GM23248 (cell line): Measurements from ENCODE around the gene AK9. TPM values are rescaled to one million over a fixed set of nuclear protein-coding genes. Genes with fewer than 3 reads are reported as not detected.
A peak's percentile ranks its signal among the peaks of the same experiment; 100 is the strongest.
"Not testable (repeated sequence)": the region's sequence is repeated elsewhere in the genome, so short reads cannot be mapped to it uniquely, and the experiment has no call there.

ENCODE experiments used
- DNase-seq: peaks from one replicate; pipeline ENCODE4 v3.0.0-alpha.2; 2015
- H2AFZ ChIP-seq: fragments of 200-600 bp; sonication (generic); 2 replicates; pipeline ENCODE4 v1.6.1; 2016; ENCODE audit warnings: antibody characterized with exemption
- H3F3A ChIP-seq: fragments of 200-600 bp; sonication (generic); 2 replicates; pipeline ENCODE4 v1.6.1; 2016; ENCODE audit warnings: mild to moderate bottlenecking, antibody characterized with exemption, mixed run types; ENCODE audit not compliant: insufficient read depth
- H3K27ac ChIP-seq: fragments of 200-600 bp; sonication (generic); 2 replicates; pipeline ENCODE4 v1.5.1; 2016; ENCODE audit warnings: mild to moderate bottlenecking
- H3K27me3 ChIP-seq: fragments of 200-600 bp; sonication (generic); replicated peaks from 2 replicates; pipeline ENCODE4 v1.6.1; 2016; ENCODE audit warnings: mild to moderate bottlenecking; ENCODE audit not compliant: insufficient read depth
- H3K36me3 ChIP-seq: fragments of 200-600 bp; sonication (generic); 2 replicates; pipeline ENCODE4 v1.6.1; 2016; ENCODE audit warnings: low read depth, mild to moderate bottlenecking
- H3K4me1 ChIP-seq: fragments of 200-600 bp; sonication (generic); 2 replicates; pipeline ENCODE4 v1.6.1; 2016; ENCODE audit warnings: mild to moderate bottlenecking; ENCODE audit not compliant: insufficient read depth
- H3K4me2 ChIP-seq: fragments of 200-600 bp; sonication (generic); one replicate; pipeline ENCODE4 v1.6.1; 2016; ENCODE audit warnings: mild to moderate bottlenecking; ENCODE audit not compliant: unreplicated experiment
- H3K4me3 ChIP-seq: fragments of 200-600 bp; sonication (generic); 2 replicates; pipeline ENCODE4 v1.5.1; 2016; ENCODE audit warnings: mild to moderate bottlenecking
- H3K79me2 ChIP-seq: fragments of 200-600 bp; sonication (generic); 2 replicates; pipeline ENCODE4 v1.6.1; 2016; ENCODE audit warnings: mild to moderate bottlenecking; ENCODE audit not compliant: insufficient read depth
- H3K9ac ChIP-seq: fragments of 200-600 bp; sonication (generic); 2 replicates; pipeline ENCODE4 v1.6.1; 2016; ENCODE audit warnings: mild to moderate bottlenecking
- H3K9me2 ChIP-seq: fragments of 200-600 bp; sonication (generic); 2 replicates; pipeline ENCODE4 v1.6.1; 2016; ENCODE audit warnings: mixed run types, mild to moderate bottlenecking, moderate library complexity; ENCODE audit not compliant: insufficient read depth
- H3K9me3 ChIP-seq: fragments of 200-600 bp; sonication (generic); one replicate; pipeline ENCODE4 v1.6.1; 2017; ENCODE audit warnings: low read depth
- H4K20me1 ChIP-seq: fragments of 200-600 bp; sonication (generic); 2 replicates; pipeline ENCODE4 v1.6.0; 2016; ENCODE audit not compliant: insufficient read depth
- EZH2 ChIP-seq: fragments of 200-600 bp; sonication (generic); IDR thresholded peaks from 2 replicates; pipeline ENCODE4 v1.6.1; 2018; ENCODE audit warnings: antibody characterized with exemption, mild to moderate bottlenecking; ENCODE audit not compliant: insufficient read depth, poor library complexity, severe bottlenecking
- EZH2phosphoT487 ChIP-seq: fragments of 200-600 bp; sonication (generic); IDR thresholded peaks from 2 replicates; pipeline ENCODE4 v1.6.1; 2018; ENCODE audit warnings: antibody characterized with exemption, moderate library complexity, mild to moderate bottlenecking, low read depth; ENCODE audit not compliant: insufficient read depth
- WGBS, 2 experiments: methylation state at CpG; one replicate each; pipeline ENCODE4 v1.1.6; 2015 to 2017; ENCODE audit warnings: low lambda C conversion rate in 2 of 2, low coverage in 1 of 2; ENCODE audit errors: missing lambda C conversion rate in 2 of 2; 5-methylcytosine and 5-hydroxymethylcytosine counted together
- in situ Hi-C: fragments of 300-500 bp; cut with MboI; formaldehyde crosslinking; loops from 2 replicates; pipeline ENCODE4 v1.15.0; 2020
- polyA plus RNA-seq: library from polyadenylated mRNA; unstranded; fragments of >200 nt; fragmentation: Nextera tagmentation; extraction: Ambion mirVana; gene quantifications from 2 replicates; pipeline ENCODE4 v1.2.1, GENCODE V29; 2016
- total RNA-seq: library from RNA; depleted of rRNA; stranded (reverse); fragments of >200 nt; shearing (Covaris generic); gene quantifications from 2 replicates; pipeline ENCODE4 v1.2.3, GENCODE V29; 2014

Gene AK9
- total and polyA plus RNA-seq, 2 experiments from 2014 or later = 3.6 to 7.2 TPM

DNA sequence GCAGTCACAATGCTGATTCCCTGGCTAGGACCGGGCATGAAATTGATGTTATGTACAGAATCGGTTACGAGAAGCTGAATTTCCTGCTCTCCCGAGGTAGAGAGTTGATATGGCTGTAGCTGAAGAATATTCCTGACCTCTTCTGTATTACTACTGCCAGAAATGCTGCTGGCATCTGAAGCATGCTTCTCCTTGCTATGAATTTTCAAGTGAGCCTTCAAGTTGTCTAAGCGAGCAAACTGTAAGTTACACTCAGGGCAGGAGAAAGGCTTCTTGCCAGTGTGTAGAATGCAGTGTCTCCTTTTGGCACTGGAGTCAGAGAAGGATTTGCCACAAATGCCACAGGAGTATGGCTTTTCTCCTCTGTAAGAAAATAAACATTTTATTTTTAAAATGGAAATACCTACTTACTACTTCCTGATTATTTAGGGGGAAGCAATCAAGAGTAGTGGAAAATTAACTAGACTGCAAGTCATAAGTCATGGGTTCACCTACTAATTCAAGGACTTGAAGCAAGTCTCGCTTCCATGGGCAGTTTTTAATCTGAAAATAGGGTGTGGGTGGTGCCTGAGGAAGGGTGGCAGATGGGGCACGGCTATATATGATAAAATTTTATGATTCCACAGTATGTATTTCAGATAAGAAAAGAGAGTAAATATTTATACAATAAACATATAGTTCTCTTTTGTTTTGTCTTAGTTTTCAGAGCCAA is 224.6 kb downstream of the AK9 start:
- Histone ChIP-seq H4K20me1 (no peaks in the 10 kb centered on the region), H3K36me3 (peaks cover 50% of the 10 kb centered on the region), H2AFZ (no peak overlapping the region), H3K9ac (no peak overlapping the region), H3K9me3 (no peaks in the 10 kb centered on the region), H3K27me3 (no peaks in the 10 kb centered on the region), H3F3A (no peaks in the 10 kb centered on the region; the same call in 1 of the 2 replicates), H3K4me3 (no peak overlapping the region), H3K4me2 (no peak overlapping the region), H3K4me1 (no peaks in the 10 kb centered on the region), H3K9me2 (no peaks in the 10 kb centered on the region), H3K27ac (no peak overlapping the region), H3K79me2 (peaks cover 20% of the 10 kb centered on the region; the same call in 1 of the 2 replicates)
- 90 to 91% methylated on average over 7 of the region's 7 CpGs for WGBS, 2 experiments
- TF ChIP-seq EZH2 (no peak), EZH2phosphoT487 (no peak)
- in situ Hi-C loops = no loop called here
- DNase-seq = no peak

DNA sequence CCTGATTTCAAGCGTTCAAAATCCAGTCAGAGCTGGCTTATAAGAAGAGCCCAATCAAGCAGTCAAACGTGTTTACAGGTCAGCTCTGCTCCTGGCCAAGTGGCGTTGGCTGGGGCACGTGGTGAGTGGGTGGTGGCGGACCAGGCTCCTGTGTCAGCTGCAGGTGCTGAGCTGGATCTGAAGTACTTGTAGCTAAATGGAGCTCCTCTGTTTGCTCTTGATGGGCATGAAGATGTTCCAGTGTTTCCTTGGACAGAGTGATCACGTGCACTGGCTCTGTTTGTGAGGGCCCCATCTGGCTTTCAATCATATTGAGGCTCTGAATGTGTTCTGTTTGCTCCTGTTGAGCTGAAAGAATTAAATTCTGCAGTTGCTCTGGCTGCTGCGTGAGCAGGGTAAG is 225.2 kb downstream of the AK9 start:
- Histone ChIP-seq H3K36me3 (peaks cover 52% of the 10 kb centered on the region), H3K9ac (no peak overlapping the region), H3K79me2 (peaks cover 20% of the 10 kb centered on the region; the same call in 1 of the 2 replicates), H3K27me3 (no peaks in the 10 kb centered on the region), H2AFZ (no peak overlapping the region), H3K9me3 (no peaks in the 10 kb centered on the region), H3K4me3 (no peak overlapping the region), H3K4me1 (no peaks in the 10 kb centered on the region), H3K9me2 (no peaks in the 10 kb centered on the region), H3F3A (no peaks in the 10 kb centered on the region; the same call in 1 of the 2 replicates), H3K27ac (no peak overlapping the region), H3K4me2 (no peak overlapping the region), H4K20me1 (no peaks in the 10 kb centered on the region)
- no peak for DNase-seq
- TF ChIP-seq EZH2phosphoT487 (no peak), EZH2 (no peak)
- WGBS, 2 experiments = 79 to 80% methylated on average over 7 of the region's 7 CpGs
- in situ Hi-C loops = no loop called here

DNA sequence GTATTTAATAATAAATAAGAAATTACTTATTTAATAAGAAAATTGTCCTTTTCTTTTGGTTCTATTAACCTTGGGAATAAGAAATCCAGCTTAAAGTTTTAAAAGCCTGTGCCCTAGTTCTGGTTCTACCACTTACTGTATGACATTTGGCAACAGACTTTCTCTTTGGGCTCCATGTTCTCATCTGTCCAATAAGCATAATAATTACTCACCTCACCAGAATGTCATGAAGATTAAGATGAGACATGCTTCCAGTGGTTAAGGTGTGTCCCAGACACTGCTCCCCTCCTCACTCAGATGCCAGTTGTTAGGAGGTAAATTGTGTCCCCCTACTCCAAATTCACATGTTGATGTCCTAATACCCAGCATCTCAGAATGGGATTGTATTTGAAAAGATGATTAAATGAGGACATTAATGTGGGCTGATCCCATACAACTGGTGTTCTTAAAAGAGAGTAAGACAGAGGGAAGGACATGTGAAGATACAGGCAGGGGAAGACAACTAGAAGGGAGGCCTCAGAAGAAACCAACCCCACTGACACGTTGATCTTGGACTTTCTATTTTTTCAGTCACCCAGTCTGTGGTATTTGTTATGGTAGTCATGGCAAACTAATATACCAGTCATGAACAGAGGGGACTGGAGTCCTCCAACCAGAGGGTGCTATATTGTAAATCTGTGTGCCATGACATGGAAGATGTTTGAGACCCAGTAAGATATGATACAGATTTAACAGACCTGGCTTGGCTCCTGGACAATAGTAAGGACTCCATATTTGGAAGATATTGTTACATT is 229.1 kb downstream of the AK9 start:
- Histone ChIP-seq H2AFZ (no peak overlapping the region), H3K9ac (no peak overlapping the region), H3K79me2 (peaks cover 20% of the 10 kb centered on the region; the same call in 1 of the 2 replicates), H4K20me1 (no peaks in the 10 kb centered on the region), H3K4me3 (no peak overlapping the region), H3K27ac (no peak overlapping the region), H3K27me3 (no peaks in the 10 kb centered on the region), H3K9me2 (no peaks in the 10 kb centered on the region), H3K9me3 (no peaks in the 10 kb centered on the region), H3K4me1 (peaks cover 13% of the 10 kb centered on the region), H3K4me2 (no peak overlapping the region), H3K36me3 (peaks cover 45% of the 10 kb centered on the region), H3F3A (peaks cover 11% of the 10 kb centered on the region)
- peak; percentile 23 for DNase-seq
- in situ Hi-C loops = no loop called here
- TF ChIP-seq EZH2 (no peak), EZH2phosphoT487 (no peak)
- WGBS, 2 experiments = 90 to 100% methylated on average over 1 of the region's 1 CpG

DNA sequence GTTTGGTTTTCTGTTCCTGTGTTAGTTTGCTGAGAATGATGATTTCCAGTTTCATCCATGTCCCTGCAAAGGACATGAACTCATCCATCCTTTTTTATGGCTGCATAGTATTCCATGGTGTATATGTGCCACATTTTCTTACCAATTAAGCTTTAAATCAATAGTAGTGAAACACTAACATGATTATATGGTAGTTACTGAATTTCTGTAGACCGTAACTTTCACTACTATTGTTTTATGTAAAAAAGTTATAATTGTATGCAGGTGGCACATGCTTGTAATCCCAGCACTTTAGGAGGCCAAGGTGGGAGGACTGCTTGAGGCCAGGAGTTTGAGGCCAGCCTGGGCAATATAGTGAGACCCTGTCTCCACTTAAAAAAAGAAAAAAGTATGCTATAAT is 229.8 kb downstream of the AK9 start:
- peaks cover 13% of the 10 kb centered on the region for H3K4me1 ChIP-seq
- H3F3A ChIP-seq = peaks cover 18% of the 10 kb centered on the region
- H3K4me2 ChIP-seq, H4K20me1 ChIP-seq, DNase-seq, in situ Hi-C loops, H3K9ac ChIP-seq, H3K9me2 ChIP-seq, H2AFZ ChIP-seq, H3K27ac ChIP-seq, H3K27me3 ChIP-seq, H3K4me3 ChIP-seq, H3K9me3 ChIP-seq: not testable (repeated sequence)
- H3K36me3 ChIP-seq = peaks cover 40% of the 10 kb centered on the region
- peaks cover 20% of the 10 kb centered on the region; the same call in 1 of the 2 replicates for H3K79me2 ChIP-seq
- WGBS, 2 experiments = 95 to 100% methylated on average over 1 of the region's 1 CpG
